Suprapubic skin (tissue), 4 donors: Measurements from ENCODE around the gene EGFR. TPM values are rescaled to one million over a fixed set of nuclear protein-coding genes. Genes with fewer than 3 reads are reported as not detected.
A peak's percentile ranks its signal among the peaks of the same experiment; 100 is the strongest.

Experiments
- DNase-seq, 2 donors: peaks; one replicate each; pipeline ENCODE4 v3.0.0-alpha.2; 2019; ENCODE audit warnings: low spot score in 2 of 2
- H3K27ac ChIP-seq: fragments of 200-600 bp; sonication (generic); one replicate; pipeline ENCODE4 v1.5.1; 2019
- H3K27me3 ChIP-seq: fragments of 200-600 bp; sonication (generic); one replicate; pipeline ENCODE4 v1.5.1; 2019
- H3K36me3 ChIP-seq: fragments of 200-600 bp; sonication (generic); one replicate; pipeline ENCODE4 v1.5.1; 2019
- H3K4me1 ChIP-seq: fragments of 200-600 bp; sonication (generic); one replicate; pipeline ENCODE4 v1.5.1; 2019
- H3K4me3 ChIP-seq: fragments of 200-600 bp; sonication (generic); one replicate; pipeline ENCODE4 v1.5.1; 2019; ENCODE audit warnings: mild to moderate bottlenecking
- H3K9me3 ChIP-seq: fragments of 200-600 bp; sonication (generic); one replicate; pipeline ENCODE4 v1.5.1; 2019
- EP300 ChIP-seq: sonication (generic); formaldehyde crosslinking; IDR thresholded peaks from one replicate; pipeline ENCODE4 v1.6.1; 2017; ENCODE audit warnings: antibody characterized with exemption
- POLR2A ChIP-seq, 2 donors: fragments of 450-650 bp; IDR thresholded peaks; one replicate each; pipeline ENCODE4 v1.6.1; 2017; ENCODE audit warnings: antibody characterized with exemption in 2 of 2, mild to moderate bottlenecking in 2 of 2, moderate library complexity in 2 of 2
- POLR2AphosphoS5 ChIP-seq, 3 donors: sonication (generic); formaldehyde crosslinking; IDR thresholded peaks; one replicate each; pipeline ENCODE4 v1.6.1; 2017; ENCODE audit warnings: antibody characterized with exemption in 3 of 3
- WGBS: methylation state at CpG from one replicate; pipeline ENCODE4 v1.1.5; 2018; 5-methylcytosine and 5-hydroxymethylcytosine counted together
- total RNA-seq, 4 donors: library from RNA; depleted of rRNA; stranded (reverse); fragments of >200 nt; gene quantifications; one replicate each; pipeline ENCODE4 v1.1.0, GENCODE V29; 2016
- TF ChIP-seq, protein P1 (sequence below), 2 donors: fragments of 200-600 bp in 1 of 2; fragments of 450-650 bp in 1 of 2; sonication (generic) in 1 of 2; IDR thresholded peaks; one replicate each; pipeline ENCODE4 v1.5.1; 2016 to 2019; ENCODE audit warnings: antibody characterized with exemption in 2 of 2, mild to moderate bottlenecking in 1 of 2, moderate library complexity in 1 of 2

The EGFR gene
- total RNA-seq, 4 donors from 2014 or later: 231 to 341 (median 271) TPM

DNA sequence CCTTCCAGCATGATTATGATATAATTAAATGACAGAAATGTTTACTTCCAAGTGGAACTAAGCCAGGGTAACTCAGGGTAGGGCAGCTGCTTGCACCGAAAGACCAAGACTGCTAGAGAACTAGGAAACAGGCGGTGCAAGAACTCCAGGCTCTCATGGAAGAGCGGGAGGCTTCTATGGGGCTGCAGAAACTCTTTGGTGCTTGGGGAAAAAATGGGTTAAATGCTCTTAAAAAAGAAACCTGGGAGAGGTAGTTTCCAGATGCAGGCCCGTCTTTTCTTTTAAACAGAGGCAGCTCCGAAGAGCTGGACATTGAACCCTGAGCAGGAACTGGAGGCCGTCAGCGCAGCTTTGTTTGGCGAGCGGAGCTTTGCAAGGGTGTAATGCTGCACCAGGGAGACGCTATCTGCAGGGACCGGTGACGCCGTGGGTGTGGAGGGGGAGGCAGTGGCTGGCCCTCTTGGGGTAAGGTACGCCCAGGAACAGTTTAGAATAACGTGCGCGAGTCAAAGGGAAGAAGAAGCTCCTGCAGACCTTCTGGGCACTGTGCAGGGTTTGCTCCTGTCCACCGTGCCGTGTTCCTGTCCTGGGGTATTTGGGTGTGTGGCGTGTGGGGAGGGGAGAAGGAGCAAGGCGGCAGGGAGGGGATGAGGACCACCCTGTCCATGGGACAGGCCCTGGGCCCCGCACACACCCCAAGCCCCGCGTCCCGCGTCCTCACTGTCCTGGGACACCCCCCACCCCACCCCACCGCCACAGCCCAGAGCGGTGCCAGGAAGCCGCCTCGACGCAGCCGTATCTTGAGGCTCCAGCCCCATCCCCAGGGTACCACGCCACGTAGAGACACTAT is 59.0 kb downstream of the EGFR start:
- no peak overlapping the region for H3K27ac ChIP-seq
- WGBS: 88% methylated on average over 34 of the region's 34 CpGs
- no peaks in the 10 kb centered on the region for H3K9me3 ChIP-seq
- peaks cover 77% of the 10 kb centered on the region for H3K4me1 ChIP-seq
- H3K27me3 ChIP-seq: no peaks in the 10 kb centered on the region
- no peak overlapping the region for H3K4me3 ChIP-seq
- peaks cover 4% of the 10 kb centered on the region for H3K36me3 ChIP-seq
- DNase-seq: no peak
- TF ChIP-seq, protein P1, sequence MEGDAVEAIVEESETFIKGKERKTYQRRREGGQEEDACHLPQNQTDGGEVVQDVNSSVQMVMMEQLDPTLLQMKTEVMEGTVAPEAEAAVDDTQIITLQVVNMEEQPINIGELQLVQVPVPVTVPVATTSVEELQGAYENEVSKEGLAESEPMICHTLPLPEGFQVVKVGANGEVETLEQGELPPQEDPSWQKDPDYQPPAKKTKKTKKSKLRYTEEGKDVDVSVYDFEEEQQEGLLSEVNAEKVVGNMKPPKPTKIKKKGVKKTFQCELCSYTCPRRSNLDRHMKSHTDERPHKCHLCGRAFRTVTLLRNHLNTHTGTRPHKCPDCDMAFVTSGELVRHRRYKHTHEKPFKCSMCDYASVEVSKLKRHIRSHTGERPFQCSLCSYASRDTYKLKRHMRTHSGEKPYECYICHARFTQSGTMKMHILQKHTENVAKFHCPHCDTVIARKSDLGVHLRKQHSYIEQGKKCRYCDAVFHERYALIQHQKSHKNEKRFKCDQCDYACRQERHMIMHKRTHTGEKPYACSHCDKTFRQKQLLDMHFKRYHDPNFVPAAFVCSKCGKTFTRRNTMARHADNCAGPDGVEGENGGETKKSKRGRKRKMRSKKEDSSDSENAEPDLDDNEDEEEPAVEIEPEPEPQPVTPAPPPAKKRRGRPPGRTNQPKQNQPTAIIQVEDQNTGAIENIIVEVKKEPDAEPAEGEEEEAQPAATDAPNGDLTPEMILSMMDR (IDR thresholded peaks at IDR 0.05): no peak
- TF ChIP-seq POLR2A (IDR thresholded peaks at IDR 0.05) (no peak), POLR2AphosphoS5 (IDR thresholded peaks at IDR 0.05) (no peak), EP300 (no peak)

DNA sequence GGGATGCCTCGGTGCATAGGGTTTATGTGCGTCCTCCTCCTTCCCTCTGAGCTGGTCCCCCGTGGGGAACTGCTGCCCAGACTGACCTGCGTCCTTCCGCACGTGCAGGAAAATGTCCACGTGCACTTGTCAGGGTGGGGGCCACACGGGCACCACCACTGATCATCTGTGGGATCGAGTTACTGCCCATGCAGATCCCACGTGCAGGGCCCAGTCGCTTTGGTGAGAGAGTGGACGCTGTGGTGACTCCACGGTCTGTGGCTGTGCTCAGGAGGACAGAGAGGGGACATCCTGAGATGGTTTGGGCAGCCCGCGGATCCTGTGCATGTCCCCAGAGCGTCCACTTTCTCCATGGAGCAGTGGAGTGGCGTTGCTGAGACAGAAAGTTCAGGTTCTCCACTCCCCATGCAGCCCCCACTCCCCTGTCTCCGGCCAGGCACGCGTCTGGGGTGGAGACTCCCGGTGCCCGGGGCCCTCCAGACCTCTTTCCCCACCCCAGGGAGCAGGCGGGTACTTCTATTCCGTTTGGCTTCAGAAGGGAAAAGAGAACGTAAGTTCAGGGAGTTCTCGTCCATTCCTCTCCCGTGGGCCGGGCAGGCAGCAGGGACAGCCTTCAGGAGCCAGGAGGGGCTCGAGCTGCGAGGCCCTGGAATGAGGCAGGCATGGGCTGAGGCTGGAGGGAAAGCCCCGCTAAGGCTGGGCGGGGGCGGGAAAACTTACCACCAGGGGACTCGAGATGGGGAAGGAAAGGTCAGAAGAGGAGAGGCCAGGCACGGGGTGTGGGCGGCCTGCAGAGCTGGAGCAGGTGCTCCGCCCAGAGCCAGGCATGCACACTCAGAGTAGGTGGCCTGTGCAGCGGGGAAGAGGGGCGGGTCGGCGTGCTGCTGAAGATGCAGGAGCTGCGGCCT is 59.9 kb downstream of the EGFR start:
- Histone ChIP-seq H3K27ac (no peak overlapping the region), H3K27me3 (no peaks in the 10 kb centered on the region), H3K9me3 (no peaks in the 10 kb centered on the region), H3K36me3 (peaks cover 4% of the 10 kb centered on the region), H3K4me1 (peaks cover 71% of the 10 kb centered on the region), H3K4me3 (no peak overlapping the region)
- 84% methylated on average over 35 of the region's 42 CpGs for WGBS
- DNase-seq: no peak
- TF ChIP-seq POLR2A (IDR thresholded peaks at IDR 0.05) (no peak), POLR2AphosphoS5 (IDR thresholded peaks at IDR 0.05) (no peak)

DNA sequence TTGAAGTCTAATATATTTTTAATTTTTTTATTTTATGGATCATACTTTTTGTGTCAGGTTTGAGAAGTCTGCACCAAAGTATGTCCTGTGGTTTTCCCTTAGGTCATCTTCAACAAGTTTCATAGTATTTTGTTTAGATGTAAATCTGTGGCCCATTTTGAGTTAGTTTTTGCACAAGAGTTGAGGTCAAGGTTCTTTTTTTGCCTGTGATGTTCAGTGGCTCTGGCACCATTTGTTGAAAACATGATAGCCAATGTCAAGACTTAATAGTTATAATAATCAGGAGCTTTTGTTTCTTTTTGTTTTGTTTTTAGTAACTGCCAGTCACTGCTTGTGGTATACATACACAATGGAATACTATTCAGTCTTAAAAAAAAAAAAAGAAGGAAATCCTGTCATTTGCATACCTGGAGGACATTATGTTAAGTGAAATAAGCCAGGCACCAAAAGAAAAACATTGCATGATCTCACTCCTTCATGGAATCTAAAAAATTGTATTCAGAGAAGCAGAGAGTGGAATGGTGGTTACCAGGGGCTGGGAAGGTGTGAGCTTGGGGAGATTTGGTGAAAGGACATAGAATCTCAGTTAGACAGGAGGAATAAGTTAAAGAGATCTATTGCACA is 61.3 kb downstream of the EGFR start:
- Histone ChIP-seq H3K27ac (peak overlapping the region; percentile 64), H3K4me3 (no peak overlapping the region), H3K9me3 (no peaks in the 10 kb centered on the region), H3K27me3 (no peaks in the 10 kb centered on the region), H3K4me1 (peaks cover 60% of the 10 kb centered on the region), H3K36me3 (peaks cover 4% of the 10 kb centered on the region)
- TF ChIP-seq POLR2A (IDR thresholded peaks at IDR 0.05) (no peak), POLR2AphosphoS5 (IDR thresholded peaks at IDR 0.05) (no peak), EP300 (no peak)
- TF ChIP-seq, protein P1 (IDR thresholded peaks at IDR 0.05): no peak
- no peak for DNase-seq

DNA sequence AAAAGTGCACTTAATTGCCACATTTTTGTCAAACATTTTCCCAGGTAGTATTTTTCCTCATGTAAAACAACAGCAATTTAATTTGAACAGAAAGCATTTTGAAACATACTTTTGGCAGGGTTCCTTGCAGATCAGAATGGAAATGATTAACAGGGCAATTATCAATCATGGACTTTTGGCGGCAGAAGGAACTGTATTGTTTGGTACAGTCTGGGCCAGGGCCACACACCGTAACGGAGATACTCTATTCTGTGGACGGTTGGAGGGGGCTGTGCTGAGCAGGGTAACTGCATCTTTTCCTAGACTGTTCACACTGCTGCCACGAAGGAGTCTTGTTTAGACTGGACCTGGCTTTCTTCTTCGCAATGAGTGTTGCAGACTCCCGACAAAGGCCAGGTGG is 62.3 kb downstream of the EGFR start:
- H3K4me3 ChIP-seq: no peak overlapping the region
- TF ChIP-seq, protein P1 (IDR thresholded peaks at IDR 0.05): no peak
- TF ChIP-seq POLR2A (IDR thresholded peaks at IDR 0.05) (no peak), POLR2AphosphoS5 (IDR thresholded peaks at IDR 0.05) (no peak), EP300 (no peak)
- DNase-seq: no peak
- H3K27me3 ChIP-seq: no peaks in the 10 kb centered on the region
- peaks cover 4% of the 10 kb centered on the region for H3K36me3 ChIP-seq
- peak overlapping the region; percentile 64 for H3K27ac ChIP-seq
- no peaks in the 10 kb centered on the region for H3K9me3 ChIP-seq
- peaks cover 61% of the 10 kb centered on the region for H3K4me1 ChIP-seq
- WGBS: 40% methylated on average over 7 of the region's 7 CpGs

DNA sequence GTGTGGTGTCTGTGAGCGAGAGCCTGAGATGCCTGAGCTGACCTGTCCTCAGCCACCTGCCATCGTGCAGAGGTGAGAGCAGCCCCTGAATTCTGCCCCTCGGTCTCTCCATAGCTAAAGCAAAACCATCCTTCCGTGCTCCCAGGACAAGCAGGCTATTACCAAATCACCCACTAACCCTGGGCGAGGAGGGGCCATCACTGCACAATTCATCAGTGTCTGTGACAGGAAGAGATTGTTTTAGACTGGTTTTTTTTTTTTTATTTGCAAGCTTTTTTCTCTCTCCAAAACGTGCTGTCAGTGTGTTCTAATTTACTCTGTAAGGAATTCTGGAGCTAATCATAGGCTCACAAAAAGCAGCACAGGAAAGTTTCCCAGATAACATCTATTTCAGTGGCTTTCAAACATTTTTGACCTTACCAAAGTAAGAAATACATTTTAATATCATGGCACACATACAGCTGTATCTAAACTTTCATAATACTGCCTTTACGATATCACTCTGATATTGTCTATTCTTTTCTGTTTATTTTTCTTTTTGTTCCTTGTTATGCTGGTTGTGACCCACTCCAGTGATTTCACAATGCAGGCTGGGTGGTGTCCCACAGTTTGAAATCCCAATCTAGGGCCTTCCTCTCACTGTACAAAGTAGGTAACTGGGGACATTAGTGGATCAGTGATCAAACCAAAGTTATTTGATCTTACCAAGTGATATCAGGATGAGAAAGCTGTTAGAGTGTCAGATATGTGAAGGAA is 62.8 kb downstream of the EGFR start:
- Histone ChIP-seq H3K27me3 (no peaks in the 10 kb centered on the region), H3K36me3 (peaks cover 4% of the 10 kb centered on the region), H3K27ac (peak overlapping the region; percentile 64), H3K4me3 (no peak overlapping the region), H3K9me3 (no peaks in the 10 kb centered on the region), H3K4me1 (peaks cover 63% of the 10 kb centered on the region)
- WGBS: 41% methylated on average over 7 of the region's 7 CpGs
- no peak for DNase-seq
- TF ChIP-seq POLR2AphosphoS5 (IDR thresholded peaks at IDR 0.05): no peak
